ENCODE data around the gene SAPCD2.

The SAPCD2 gene

DNA sequence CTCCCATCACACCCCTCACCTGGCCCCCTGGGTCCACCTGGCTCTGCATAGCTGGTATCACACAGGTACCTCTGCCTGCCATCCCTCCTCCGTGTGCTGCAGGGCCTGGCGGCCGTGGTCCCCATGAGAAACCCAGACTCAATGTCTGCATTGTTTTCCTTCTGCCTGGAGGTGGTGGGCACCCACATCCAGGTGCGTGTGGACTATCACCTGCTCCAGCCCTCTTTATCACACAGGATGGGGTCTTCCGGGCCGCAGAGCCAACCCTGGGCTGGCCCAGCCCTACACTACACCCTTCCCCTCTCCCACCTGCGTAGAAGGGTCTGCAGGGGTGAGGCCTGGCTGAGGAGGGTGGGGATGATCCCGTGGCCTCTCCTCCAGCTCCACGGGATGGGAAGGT, 31.4 kb downstream of the SAPCD2 start:
- TF ChIP-seq, protein P1, sequence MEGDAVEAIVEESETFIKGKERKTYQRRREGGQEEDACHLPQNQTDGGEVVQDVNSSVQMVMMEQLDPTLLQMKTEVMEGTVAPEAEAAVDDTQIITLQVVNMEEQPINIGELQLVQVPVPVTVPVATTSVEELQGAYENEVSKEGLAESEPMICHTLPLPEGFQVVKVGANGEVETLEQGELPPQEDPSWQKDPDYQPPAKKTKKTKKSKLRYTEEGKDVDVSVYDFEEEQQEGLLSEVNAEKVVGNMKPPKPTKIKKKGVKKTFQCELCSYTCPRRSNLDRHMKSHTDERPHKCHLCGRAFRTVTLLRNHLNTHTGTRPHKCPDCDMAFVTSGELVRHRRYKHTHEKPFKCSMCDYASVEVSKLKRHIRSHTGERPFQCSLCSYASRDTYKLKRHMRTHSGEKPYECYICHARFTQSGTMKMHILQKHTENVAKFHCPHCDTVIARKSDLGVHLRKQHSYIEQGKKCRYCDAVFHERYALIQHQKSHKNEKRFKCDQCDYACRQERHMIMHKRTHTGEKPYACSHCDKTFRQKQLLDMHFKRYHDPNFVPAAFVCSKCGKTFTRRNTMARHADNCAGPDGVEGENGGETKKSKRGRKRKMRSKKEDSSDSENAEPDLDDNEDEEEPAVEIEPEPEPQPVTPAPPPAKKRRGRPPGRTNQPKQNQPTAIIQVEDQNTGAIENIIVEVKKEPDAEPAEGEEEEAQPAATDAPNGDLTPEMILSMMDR (IDR thresholded peaks at IDR 0.05; ENCODE audit: low read length) = no peak
- no peak for TF ChIP-seq EZH2 (IDR thresholded peaks at IDR 0.05; ENCODE audit: borderline replicate concordance, low read length)
- Histone ChIP-seq H3K27ac (ENCODE audit: low read depth, low read length, poor library complexity, severe bottlenecking) (no peak overlapping the region), H3K9me2 (ENCODE audit: low read depth, low read length) (no peaks in the 10 kb centered on the region), H3K4me3 (ENCODE audit: low read depth, low read length, poor library complexity, severe bottlenecking) (no peak overlapping the region), H3K9me3 (ENCODE audit: low read length) (no peaks in the 10 kb centered on the region), H2AFZ (ENCODE audit: low read length) (no peak overlapping the region), H3K36me3 (ENCODE audit: insufficient read depth, low read length) (no peaks in the 10 kb centered on the region), H3K9ac (ENCODE audit: low read length) (no peak overlapping the region), H3K79me2 (ENCODE audit: insufficient read depth, low read length) (no peaks in the 10 kb centered on the region), H3K4me1 (ENCODE audit: insufficient read depth, low read length, severe bottlenecking) (no peaks in the 10 kb centered on the region), H3K27me3 (ENCODE audit: insufficient read depth, low read length) (peaks cover 16% of the 10 kb centered on the region; the same call in 1 of the 2 replicates), H4K20me1 (ENCODE audit: insufficient read depth, low read length) (no peaks in the 10 kb centered on the region), H3F3A (ENCODE audit: insufficient read depth, low read length) (no peaks in the 10 kb centered on the region), H3K4me2 (ENCODE audit: low read length) (no peak overlapping the region)

DNA sequence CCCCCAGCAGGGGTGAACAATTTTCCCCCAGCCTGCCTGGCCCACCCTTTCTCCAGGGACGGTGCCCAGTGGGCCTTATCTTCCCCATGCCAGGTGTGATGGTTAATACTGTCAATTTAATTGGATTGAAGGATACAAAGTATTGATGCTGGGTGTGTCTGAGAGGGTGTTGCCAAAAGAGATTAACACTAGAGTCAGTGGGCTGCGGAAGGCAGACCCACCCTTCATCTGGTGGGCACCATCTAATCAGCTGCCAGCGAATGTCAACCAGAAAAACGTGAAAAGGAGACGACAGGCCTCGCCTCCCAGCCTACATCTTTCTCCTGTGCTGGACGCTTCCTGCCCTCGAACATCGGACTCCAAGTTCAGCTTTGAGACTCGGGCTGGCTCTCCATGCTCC, 32.9 kb downstream of the SAPCD2 start:
- Histone ChIP-seq H3K9ac (ENCODE audit: low read length) (no peak overlapping the region), H3K27me3 (ENCODE audit: insufficient read depth, low read length) (peaks cover 11% of the 10 kb centered on the region; the same call in 1 of the 2 replicates), H3K9me3 (ENCODE audit: low read length) (no peaks in the 10 kb centered on the region), H3K79me2 (ENCODE audit: insufficient read depth, low read length) (no peaks in the 10 kb centered on the region), H3K27ac (ENCODE audit: low read depth, low read length, poor library complexity, severe bottlenecking) (no peak overlapping the region), H4K20me1 (ENCODE audit: insufficient read depth, low read length) (no peaks in the 10 kb centered on the region), H3K36me3 (ENCODE audit: insufficient read depth, low read length) (no peaks in the 10 kb centered on the region), H3K4me3 (ENCODE audit: low read depth, low read length, poor library complexity, severe bottlenecking) (no peak overlapping the region), H3K9me2 (ENCODE audit: low read depth, low read length) (no peaks in the 10 kb centered on the region), H2AFZ (ENCODE audit: low read length) (no peak overlapping the region), H3F3A (ENCODE audit: insufficient read depth, low read length) (no peaks in the 10 kb centered on the region), H3K4me1 (ENCODE audit: insufficient read depth, low read length, severe bottlenecking) (no peaks in the 10 kb centered on the region), H3K4me2 (ENCODE audit: low read length) (no peak overlapping the region)
- TF ChIP-seq, protein P1 (IDR thresholded peaks at IDR 0.05; ENCODE audit: low read length) = no peak
- TF ChIP-seq EZH2 (IDR thresholded peaks at IDR 0.05; ENCODE audit: borderline replicate concordance, low read length) = no peak

DNA sequence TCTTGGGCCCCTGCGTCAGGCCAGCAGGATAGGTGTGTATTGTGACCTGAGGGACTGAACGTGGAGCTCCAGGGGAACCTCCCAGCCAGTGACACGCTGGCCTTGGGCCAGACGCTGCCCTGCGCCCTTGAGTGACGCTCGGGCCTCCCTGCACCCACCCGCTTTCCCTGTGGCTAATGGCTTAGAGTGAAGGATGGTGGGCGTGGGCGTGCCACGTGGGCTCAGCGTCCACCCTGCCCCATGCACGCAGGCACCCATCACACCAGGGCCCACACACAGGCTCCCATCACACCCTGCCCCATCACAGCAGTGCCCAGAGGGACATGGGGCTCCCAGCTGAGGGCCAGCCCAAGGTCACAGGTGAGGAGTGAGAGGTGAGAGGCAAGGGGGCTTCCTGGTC, 33.3 kb downstream of the SAPCD2 start:
- no peak overlapping the region for H3K4me3 ChIP-seq (ENCODE audit: low read depth, low read length, poor library complexity, severe bottlenecking)
- H3K27ac ChIP-seq (ENCODE audit: low read depth, low read length, poor library complexity, severe bottlenecking) = no peak overlapping the region
- no peaks in the 10 kb centered on the region for H3K79me2 ChIP-seq (ENCODE audit: insufficient read depth, low read length)
- H4K20me1 ChIP-seq (ENCODE audit: insufficient read depth, low read length) = no peaks in the 10 kb centered on the region
- H3K9me3 ChIP-seq (ENCODE audit: low read length) = no peaks in the 10 kb centered on the region
- TF ChIP-seq, protein P1 (IDR thresholded peaks at IDR 0.05; ENCODE audit: low read length) = no peak
- TF ChIP-seq EZH2 (IDR thresholded peaks at IDR 0.05; ENCODE audit: borderline replicate concordance, low read length) = no peak
- no peaks in the 10 kb centered on the region for H3K4me1 ChIP-seq (ENCODE audit: insufficient read depth, low read length, severe bottlenecking)
- H3K4me2 ChIP-seq (ENCODE audit: low read length) = no peak overlapping the region
- H3F3A ChIP-seq (ENCODE audit: insufficient read depth, low read length) = no peaks in the 10 kb centered on the region
- no peak overlapping the region for H2AFZ ChIP-seq (ENCODE audit: low read length)
- H3K27me3 ChIP-seq (ENCODE audit: insufficient read depth, low read length) = peaks cover 11% of the 10 kb centered on the region; the same call in 1 of the 2 replicates
- no peaks in the 10 kb centered on the region for H3K9me2 ChIP-seq (ENCODE audit: low read depth, low read length)
- H3K9ac ChIP-seq (ENCODE audit: low read length) = no peak overlapping the region
- H3K36me3 ChIP-seq (ENCODE audit: insufficient read depth, low read length) = no peaks in the 10 kb centered on the region
